NCI-H1436 (cell line): ENCODE results near the gene IP6K1.

ENCODE experiments used
- DNase-seq: peaks from one replicate; lab custom pipeline; 2025; lab: John Stamatoyannopoulos, UW

Gene IP6K1

GRCh38 chr3:49723628-49724551, 62.5 kb downstream of the IP6K1 start, which contains the start of gene GMPPB:
Gene GMPPB, minus strand, starts transcription at chr3:49723951. Its CDS starts 225 bp downstream, at chr3:49723726.
- peak; percentile 88 for DNase-seq

DNA sequence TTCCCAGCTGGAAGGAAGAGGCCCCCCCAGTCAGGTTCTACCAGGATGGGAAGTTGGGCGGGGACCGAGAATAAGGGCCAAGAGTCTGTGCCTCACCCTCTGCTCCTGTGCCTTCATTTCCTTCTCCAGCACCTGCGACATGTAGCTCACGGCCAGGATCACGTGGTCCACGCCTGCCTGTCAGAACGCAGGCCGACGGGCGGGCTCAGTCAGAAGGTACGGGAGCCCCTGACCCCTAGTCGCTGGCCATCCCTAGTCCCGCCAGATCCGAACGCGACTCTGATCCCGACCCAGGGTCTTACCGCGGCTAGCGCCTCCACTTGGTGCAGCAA, 63.1 kb downstream of the IP6K1 start:
- no peak for DNase-seq

DNA sequence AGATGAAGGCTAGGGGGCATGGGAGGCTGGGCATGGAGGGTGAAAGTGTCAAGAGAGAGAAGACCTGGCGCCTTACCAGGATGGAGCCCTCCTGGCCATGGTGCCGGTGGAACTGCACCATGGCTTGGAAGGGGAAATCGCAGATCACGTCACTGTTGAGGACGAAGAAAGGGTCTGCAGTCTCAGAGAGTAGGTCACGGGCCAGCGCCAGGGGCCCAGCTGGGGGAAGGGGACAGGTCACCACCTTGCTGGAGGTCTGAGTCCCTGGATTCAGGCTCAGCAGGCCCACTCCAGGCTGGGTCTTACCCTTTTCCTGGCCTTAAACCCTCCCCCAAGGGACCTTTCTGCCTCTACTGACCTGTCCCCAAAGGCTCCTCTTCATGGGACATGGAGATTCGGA, 63.4 kb downstream of the IP6K1 start:
- DNase-seq: no peak

- DNase-seq: no peak
These were observed 64.2 kb downstream of the IP6K1 start for GRCh38 chr3:49721896-49722781.

GRCh38 chr3:49721596-49721895, 64.8 kb downstream of the IP6K1 start:
- DNase-seq: no peak

DNA sequence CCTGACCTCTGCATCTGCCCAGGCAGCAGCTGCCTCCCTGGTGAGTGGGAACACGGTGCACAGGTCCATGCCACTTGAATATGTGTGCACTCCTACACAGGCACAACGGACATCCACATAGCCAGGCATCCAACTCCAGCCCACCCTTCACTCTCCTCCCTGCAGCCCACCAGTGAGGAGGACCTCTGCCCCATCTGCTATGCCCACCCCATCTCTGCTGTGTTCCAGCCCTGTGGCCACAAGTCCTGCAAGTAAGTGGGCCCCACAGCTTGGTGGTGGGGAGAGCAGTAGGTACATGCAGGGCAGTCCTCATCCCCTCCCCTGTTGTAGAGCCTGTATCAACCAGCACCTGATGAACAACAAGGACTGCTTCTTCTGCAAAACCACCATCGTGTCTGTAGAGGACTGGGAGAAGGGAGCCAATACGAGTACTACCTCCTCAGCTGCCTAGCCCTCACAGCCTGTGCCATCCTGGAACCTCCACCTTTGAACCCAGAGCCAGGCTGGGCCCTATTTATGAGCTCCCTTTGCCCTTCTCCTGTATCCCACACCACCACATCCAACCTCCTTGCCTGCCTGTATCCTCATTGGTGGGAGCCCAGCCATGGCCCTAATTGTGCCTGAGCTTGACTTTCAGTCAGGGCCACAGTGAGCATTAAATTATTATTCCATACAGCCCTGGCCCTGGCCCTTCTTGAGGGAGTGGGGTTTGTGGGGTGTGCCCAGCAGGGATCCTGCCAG, 65.3 kb downstream of the IP6K1 start:
- no peak for DNase-seq

GRCh38 chr3:49719214-49719884, 67.0 kb downstream of the IP6K1 start, which contains the start of gene AMIGO3:
Gene AMIGO3, minus strand, starts transcription at chr3:49719684. Its CDS starts 219 bp downstream, at chr3:49719465.
- peak; percentile 87 for DNase-seq

GRCh38 chr3:49718858-49719213, 67.5 kb downstream of the IP6K1 start:
- no peak for DNase-seq

GRCh38 chr3:49717959-49718857, 68.1 kb downstream of the IP6K1 start:
- no peak for DNase-seq

DNA sequence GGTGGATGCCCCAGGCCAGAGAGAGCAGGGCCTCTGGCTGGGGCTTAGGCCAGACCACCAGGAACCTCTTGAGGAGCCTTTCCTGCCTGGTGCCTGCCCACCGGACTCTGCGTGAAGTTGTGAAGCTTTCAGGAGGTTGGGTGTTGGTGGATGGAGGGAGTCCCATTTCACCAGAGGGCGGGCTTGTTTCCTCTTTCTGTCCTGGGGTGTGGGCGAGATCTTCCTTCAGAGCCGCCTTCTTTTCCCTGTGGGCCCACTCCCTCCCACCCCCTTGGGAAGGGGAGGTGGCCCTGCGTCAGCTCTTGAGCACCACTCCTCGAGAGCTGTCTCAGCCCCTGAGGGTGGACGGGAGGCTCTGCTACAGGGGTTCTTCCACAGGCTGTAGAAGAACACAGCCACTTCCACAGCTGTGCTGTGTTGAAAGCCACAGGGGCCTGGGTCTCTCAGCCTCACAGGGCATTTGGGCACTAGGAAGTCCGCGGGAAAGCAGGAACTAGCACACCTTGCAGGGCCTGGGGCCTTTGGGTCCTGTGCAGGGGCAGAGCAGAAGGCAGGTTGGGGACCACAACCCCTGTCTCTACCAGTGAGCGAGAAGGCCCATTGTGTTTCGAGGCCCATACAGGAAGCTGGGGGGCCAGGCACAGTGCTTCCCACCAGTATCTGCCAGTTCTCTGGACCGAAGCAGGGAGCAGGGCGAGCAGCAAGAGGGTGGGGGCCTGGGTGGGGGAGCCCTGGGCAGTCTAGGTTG, 69.0 kb downstream of the IP6K1 start:
- no peak for DNase-seq

GRCh38 chr3:49716691-49717210, 69.6 kb downstream of the IP6K1 start:
- no peak for DNase-seq

DNA sequence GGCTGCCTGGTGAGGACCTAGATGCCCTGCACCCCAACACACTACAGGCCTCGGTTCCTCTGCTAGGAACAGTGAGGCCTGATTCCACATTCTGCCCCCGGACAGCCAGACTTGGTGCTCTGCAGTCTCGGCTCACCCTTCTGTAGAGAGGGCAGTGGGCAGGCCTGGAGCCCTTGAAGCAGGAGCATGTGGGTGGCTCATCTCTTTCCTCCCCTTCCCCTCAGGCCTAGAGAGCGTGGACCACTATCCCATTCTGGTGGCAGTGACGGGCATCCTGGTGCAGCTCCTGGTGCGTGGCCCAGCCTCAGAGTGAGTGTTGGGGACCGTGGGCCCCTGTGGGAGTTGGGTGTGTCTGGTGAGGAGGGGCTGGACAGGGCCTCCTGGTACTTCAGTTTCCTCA, 70.2 kb downstream of the IP6K1 start:
- no peak for DNase-seq

DNA sequence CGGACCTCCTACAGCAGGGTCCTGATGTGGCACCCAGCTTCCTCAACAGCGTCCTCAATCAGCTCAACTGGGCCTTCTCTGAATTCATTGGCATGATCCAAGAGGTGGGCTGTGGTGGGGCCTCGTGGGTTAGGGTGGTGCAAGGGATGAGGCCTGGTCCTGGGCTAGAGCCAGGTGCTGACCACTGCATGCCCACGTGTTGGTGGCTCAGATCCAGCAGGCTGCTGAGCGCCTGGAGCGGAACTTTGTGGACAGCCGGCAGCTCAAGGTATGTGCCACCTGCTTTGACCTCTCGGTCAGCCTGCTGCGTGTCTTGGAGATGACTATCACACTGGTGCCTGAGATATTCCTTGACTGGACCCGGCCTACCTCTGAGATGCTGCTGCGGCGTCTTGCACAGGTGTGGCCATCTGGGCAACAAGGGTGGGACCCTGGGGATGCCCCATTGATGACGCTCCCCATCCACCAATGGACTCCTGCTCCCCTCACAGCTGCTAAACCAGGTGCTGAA, 70.7 kb downstream of the IP6K1 start:
- DNase-seq: no peak

- no peak for DNase-seq
These were observed 71.4 kb downstream of the IP6K1 start for GRCh38 chr3:49714728-49715550.

- no peak for DNase-seq
These were observed 72.8 kb downstream of the IP6K1 start for GRCh38 chr3:49713336-49714105.

DNA sequence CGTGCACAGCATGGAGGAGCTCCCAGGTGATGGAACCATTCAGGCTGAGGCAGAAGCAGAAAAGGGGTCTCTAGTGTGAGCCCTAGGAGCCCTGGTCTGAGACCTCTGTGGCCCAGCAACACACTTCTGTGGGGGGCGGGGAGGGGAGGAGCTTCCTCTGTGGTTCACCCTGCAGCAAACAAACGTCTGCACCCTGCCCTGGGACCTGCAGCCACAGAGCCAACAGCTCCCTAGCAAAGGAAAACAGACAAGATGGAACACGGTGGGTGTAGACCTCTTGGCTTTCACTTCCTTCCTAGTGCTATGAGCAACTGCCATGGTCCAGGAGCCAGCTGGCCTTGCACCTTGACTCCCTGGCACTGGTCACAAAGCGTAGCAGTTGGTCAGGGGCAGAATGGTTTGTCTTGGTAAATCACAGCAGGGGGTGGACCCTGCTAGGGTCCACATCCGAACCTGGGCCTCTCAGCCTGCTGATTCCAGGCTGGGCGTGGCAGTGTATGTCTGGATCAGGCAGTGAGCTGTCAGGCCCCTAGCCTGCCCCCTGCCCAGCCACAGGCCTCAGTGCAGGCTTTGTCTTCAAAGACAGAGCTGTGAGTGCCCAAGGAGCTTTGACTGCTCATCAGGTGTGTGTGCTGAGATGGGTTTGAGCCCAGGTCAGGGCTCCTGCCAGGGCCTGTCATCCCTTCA, 73.6 kb downstream of the IP6K1 start:
- no peak for DNase-seq

- no peak for DNase-seq
These were observed 74.2 kb downstream of the IP6K1 start for GRCh38 chr3:49712166-49712565.
